CD4-positive, alpha-beta T cell (primary cell): ENCODE measurements around the gene CACHD1. TPM values are rescaled to one million over a fixed set of nuclear protein-coding genes. Genes with fewer than 3 reads are reported as not detected.

Source experiments
- ATAC-seq: fragments of 200-7000 bp; cut with Tn5 transposase; one replicate; pipeline ENCODE4 v1.10.0; 2022; ENCODE audit warnings: mild to moderate bottlenecking; ENCODE audit not compliant: poor library complexity
- CTCF ChIA-PET: fragments of 350-600 bp; sonication (Branson Sonifier 250); formaldehyde crosslinking; loops from one replicate; lab custom pipeline; 2021; ENCODE audit warnings: antibody characterized with exemption, inconsistent platforms; lab: Charles Lee
- POLR2A ChIA-PET: fragments of 350-600 bp; sonication (Branson Sonifier 250); formaldehyde crosslinking; loops from one replicate; lab custom pipeline; 2021; ENCODE audit warnings: antibody characterized with exemption, inconsistent platforms; lab: Charles Lee
- DNase-seq, 14 experiments: peaks; one replicate each; pipeline ENCODE4 v3.0.0-alpha.2; 2013 to 2020; ENCODE audit warnings: mixed read lengths in 2 of 14
- H3K27ac ChIP-seq, 2 donors: one replicate each; pipeline versions ENCODE4 v1.5.1 to v1.7.0; 2013; ENCODE audit warnings: low read length in 2 of 2, low read depth in 1 of 2, mild to moderate bottlenecking in 1 of 2
- H3K27me3 ChIP-seq, 2 experiments: 1 replicate in 1 of 2; 2 replicates in 1 of 2; pipeline versions ENCODE4 v1.6.1 to v1.7.0; 2013; ENCODE audit warnings: low read length in 2 of 2, control low read depth in 1 of 2, mild to moderate bottlenecking in 1 of 2, moderate library complexity in 1 of 2; ENCODE audit not compliant: insufficient read depth in 2 of 2, control insufficient read depth in 1 of 2
- H3K36me3 ChIP-seq: one replicate; pipeline ENCODE4 v1.6.1; 2013; ENCODE audit warnings: low read length, control low read depth; ENCODE audit not compliant: insufficient read depth
- H3K4me1 ChIP-seq: one replicate; pipeline ENCODE4 v1.6.1; 2013; ENCODE audit warnings: low read length, control low read depth; ENCODE audit not compliant: insufficient read depth
- H3K4me3 ChIP-seq: one replicate; pipeline ENCODE4 v1.5.1; 2013; ENCODE audit warnings: mild to moderate bottlenecking, low read length, moderate library complexity
- H3K9me3 ChIP-seq, 2 experiments: 1 replicate in 1 of 2; 2 replicates in 1 of 2; pipeline versions ENCODE4 v1.6.1 to v1.7.0; 2013; ENCODE audit warnings: low read length in 2 of 2, mild to moderate bottlenecking in 2 of 2, control low read depth in 1 of 2, moderate library complexity in 1 of 2; ENCODE audit not compliant: control insufficient read depth in 1 of 2, insufficient read depth in 1 of 2
- H3K27ac Mint-ChIP-seq: one replicate; pipeline ENCODE4 v1.8.0; 2020; ENCODE audit warnings: mixed read lengths
- H3K27me3 Mint-ChIP-seq: one replicate; pipeline ENCODE4 v1.8.0; 2021; ENCODE audit warnings: mixed read lengths
- H3K36me3 Mint-ChIP-seq: one replicate; pipeline ENCODE4 v1.8.0; 2021; ENCODE audit warnings: low read depth, mixed read lengths
- H3K4me1 Mint-ChIP-seq: one replicate; pipeline ENCODE4 v1.8.0; 2021; ENCODE audit warnings: low read depth, mixed read lengths
- H3K4me3 Mint-ChIP-seq: one replicate; pipeline ENCODE4 v1.8.0; 2020; ENCODE audit warnings: mild to moderate bottlenecking, mixed read lengths
- H3K9me3 Mint-ChIP-seq: one replicate; pipeline ENCODE4 v1.8.0; 2020; ENCODE audit warnings: mixed read lengths
- intact Hi-C, 2 experiments: fragments of 100-400 bp; cut with DNase I in 1 of 2; cut with micrococcal nuclease in 1 of 2; formaldehyde crosslinking; loops; one replicate each; pipeline versions ENCODE4 v1.15.1 to v1.9.0; 2023 to 2025; cut with DNase I, micrococcal nuclease
- total RNA-seq, 174 experiments: library from RNA in 2 of 174; stranded (reverse) in 2 of 174; gene quantifications; one replicate each; pipeline ENCODE4 v1.2.3 and lab custom pipeline; 2021 to 2026
- TF ChIP-seq, protein P1 (sequence below): fragments of 200-600 bp; IDR thresholded peaks from one replicate; pipeline ENCODE4 v1.8.0; 2022; ENCODE audit warnings: antibody characterized with exemption, mild to moderate bottlenecking

Gene CACHD1
- total RNA-seq, 2 experiments from 2014 or later: 6.2 to 7.1 TPM

DNA sequence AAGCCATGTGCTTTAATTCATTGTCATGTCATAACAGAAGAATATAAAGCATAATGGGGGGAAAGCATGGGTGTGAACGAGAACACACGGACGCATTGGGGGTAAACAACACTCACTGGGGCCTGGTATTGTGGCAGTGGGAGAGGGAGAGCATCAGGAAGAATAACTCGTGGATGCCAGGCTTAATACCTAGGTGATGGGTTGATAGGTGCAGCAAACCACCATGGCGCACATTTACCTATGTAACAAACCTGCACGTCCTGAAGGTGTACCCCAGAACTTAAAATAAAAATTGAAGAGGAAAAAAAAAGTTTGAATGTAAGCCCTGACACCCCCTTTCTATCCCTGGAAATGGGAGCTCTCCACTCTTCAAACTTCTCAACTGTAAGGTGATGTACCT lies 34.9 kb upstream of the CACHD1 start:
- no peaks in the 10 kb centered on the region for H3K4me1 Mint-ChIP-seq
- H3K27me3 Mint-ChIP-seq: no peaks in the 10 kb centered on the region
- Histone ChIP-seq H3K27me3 (no peaks in the 10 kb centered on the region), H3K36me3 (no peaks in the 10 kb centered on the region), H3K4me3 (no peak overlapping the region), H3K9me3 (no peaks in the 10 kb centered on the region), H3K27ac (no peak overlapping the region), H3K4me1 (no peaks in the 10 kb centered on the region)
- no peak overlapping the region for H3K4me3 Mint-ChIP-seq
- ATAC-seq (no peak), DNase-seq (no peak)
- no peaks in the 10 kb centered on the region for H3K9me3 Mint-ChIP-seq
- TF ChIP-seq, protein P1, sequence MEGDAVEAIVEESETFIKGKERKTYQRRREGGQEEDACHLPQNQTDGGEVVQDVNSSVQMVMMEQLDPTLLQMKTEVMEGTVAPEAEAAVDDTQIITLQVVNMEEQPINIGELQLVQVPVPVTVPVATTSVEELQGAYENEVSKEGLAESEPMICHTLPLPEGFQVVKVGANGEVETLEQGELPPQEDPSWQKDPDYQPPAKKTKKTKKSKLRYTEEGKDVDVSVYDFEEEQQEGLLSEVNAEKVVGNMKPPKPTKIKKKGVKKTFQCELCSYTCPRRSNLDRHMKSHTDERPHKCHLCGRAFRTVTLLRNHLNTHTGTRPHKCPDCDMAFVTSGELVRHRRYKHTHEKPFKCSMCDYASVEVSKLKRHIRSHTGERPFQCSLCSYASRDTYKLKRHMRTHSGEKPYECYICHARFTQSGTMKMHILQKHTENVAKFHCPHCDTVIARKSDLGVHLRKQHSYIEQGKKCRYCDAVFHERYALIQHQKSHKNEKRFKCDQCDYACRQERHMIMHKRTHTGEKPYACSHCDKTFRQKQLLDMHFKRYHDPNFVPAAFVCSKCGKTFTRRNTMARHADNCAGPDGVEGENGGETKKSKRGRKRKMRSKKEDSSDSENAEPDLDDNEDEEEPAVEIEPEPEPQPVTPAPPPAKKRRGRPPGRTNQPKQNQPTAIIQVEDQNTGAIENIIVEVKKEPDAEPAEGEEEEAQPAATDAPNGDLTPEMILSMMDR: no peak
- intact Hi-C loops: no loop called here
- H3K27ac Mint-ChIP-seq: no peak overlapping the region
- H3K36me3 Mint-ChIP-seq: no peaks in the 10 kb centered on the region
- ChIA-PET POLR2A (no interaction called here), CTCF (no interaction called here)

DNA sequence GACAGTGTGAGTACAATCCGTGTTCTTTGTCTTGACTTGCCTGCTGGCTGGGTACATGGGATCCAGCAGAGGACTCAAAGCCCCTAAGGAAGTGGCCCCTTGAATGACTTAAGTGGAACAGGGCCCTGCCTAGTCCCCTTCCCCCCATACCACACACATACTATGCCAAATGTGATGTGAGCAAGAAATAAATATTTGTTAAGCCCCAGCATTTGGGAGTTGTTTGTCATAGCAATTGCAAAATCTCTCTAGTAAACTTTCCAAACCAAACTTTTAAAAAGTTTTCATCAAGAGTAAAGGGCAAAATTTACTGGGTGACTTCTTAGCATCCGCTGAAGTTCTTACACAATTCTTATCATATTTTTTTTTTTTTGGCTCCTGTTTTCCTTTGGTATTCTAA lies 32.5 kb upstream of the CACHD1 start:
- DNase-seq (no peak), ATAC-seq (no peak)
- H3K4me1 ChIP-seq: no peaks in the 10 kb centered on the region
- Mint-ChIP-seq H3K27me3 (no peaks in the 10 kb centered on the region), H3K27ac (no peak overlapping the region), H3K36me3 (no peaks in the 10 kb centered on the region), H3K4me3 (no peak overlapping the region), H3K4me1 (no peaks in the 10 kb centered on the region), H3K9me3 (no peaks in the 10 kb centered on the region)
- no peaks in the 10 kb centered on the region for H3K27me3 ChIP-seq
- POLR2A ChIA-PET: interaction anchor here (1.3 kb wide), 1 partner anchor 15 kb away, joined by 3 read pairs; no protein-coding TSS in a partner anchor
- intact Hi-C loops: no loop called here
- TF ChIP-seq, protein P1: no peak
- H3K36me3 ChIP-seq: no peaks in the 10 kb centered on the region
- CTCF ChIA-PET: no interaction called here
- no peak overlapping the region for H3K4me3 ChIP-seq
- no peaks in the 10 kb centered on the region for H3K9me3 ChIP-seq
- H3K27ac ChIP-seq: no peak overlapping the region

DNA sequence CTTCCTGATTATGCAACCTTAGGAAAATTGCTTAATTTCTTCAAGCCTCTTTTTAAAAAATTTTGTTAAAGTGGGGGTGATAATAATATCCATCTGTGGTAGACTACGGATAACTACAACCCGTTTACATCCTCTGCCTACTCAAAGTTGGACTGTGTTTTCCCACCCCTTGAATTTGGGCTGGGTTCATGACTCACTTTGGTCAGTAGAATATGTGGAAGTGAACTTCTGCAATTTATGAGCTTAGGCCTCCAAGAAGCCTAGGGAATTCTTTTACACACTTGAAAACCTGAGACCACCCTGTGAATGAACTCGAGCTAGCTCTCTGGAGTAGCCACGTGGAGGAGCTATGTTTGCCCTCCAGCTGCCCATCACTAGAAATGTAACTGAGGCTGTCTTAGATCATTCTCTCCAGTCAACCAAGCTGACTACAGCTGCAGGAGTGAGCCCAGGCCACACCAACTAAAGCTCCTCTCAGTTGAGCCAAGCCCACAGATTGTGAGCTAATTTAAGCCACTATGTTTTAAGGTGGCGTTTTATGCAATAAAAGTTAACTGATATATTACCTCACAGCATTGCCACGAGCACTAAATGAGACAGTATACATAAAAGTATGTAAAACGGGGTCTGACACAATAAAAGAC lies 29.6 kb upstream of the CACHD1 start:
- Mint-ChIP-seq H3K9me3 (no peaks in the 10 kb centered on the region), H3K27me3 (no peaks in the 10 kb centered on the region), H3K36me3 (no peaks in the 10 kb centered on the region), H3K4me3 (no peak overlapping the region), H3K4me1 (no peaks in the 10 kb centered on the region), H3K27ac (no peak overlapping the region)
- no peak overlapping the region for H3K27ac ChIP-seq
- CTCF ChIA-PET: no interaction called here
- no peaks in the 10 kb centered on the region for H3K9me3 ChIP-seq
- TF ChIP-seq, protein P1: no peak
- intact Hi-C loops: no loop called here
- H3K36me3 ChIP-seq: no peaks in the 10 kb centered on the region
- no peak overlapping the region for H3K4me3 ChIP-seq
- H3K27me3 ChIP-seq: no peaks in the 10 kb centered on the region
- H3K4me1 ChIP-seq: no peaks in the 10 kb centered on the region
- no peak for DNase-seq
- no peak for ATAC-seq
- POLR2A ChIA-PET: no interaction called here
